Kidney epithelial cell (primary cell): Measurements from ENCODE around the gene ETFRF1. TPM values are rescaled to one million over a fixed set of nuclear protein-coding genes. Genes with fewer than 3 reads are reported as not detected.

Experiments used
- DNase-seq: peaks from one replicate; pipeline ENCODE4 v3.0.0-alpha.2; 2010; ENCODE audit warnings: low read depth
- H3K27me3 ChIP-seq: 2 replicates; pipeline ENCODE4 v1.6.0; 2011; ENCODE audit warnings: low read length; ENCODE audit not compliant: control insufficient read depth, insufficient read depth
- H3K36me3 ChIP-seq: 2 replicates; pipeline ENCODE4 v1.5.1; 2011; ENCODE audit warnings: low read length; ENCODE audit not compliant: control insufficient read depth, insufficient read depth
- H3K4me3 ChIP-seq: 2 replicates; pipeline ENCODE4 v1.5.1; 2011; ENCODE audit warnings: low read depth, mild to moderate bottlenecking, control low read depth, low read length
- total RNA-seq: library from RNA; depleted of rRNA; stranded (reverse); fragments of >200 nt; gene quantifications from 2 replicates; pipeline ENCODE4 v1.2.3, GENCODE V29; 2015
- TF ChIP-seq, protein P1 (sequence below): IDR thresholded peaks from 2 replicates; pipeline ENCODE4 v1.5.1; 2011; ENCODE audit warnings: mild to moderate bottlenecking, moderate library complexity, low read length, control low read depth, inconsistent platforms; ENCODE audit not compliant: insufficient read depth, poor library complexity, severe bottlenecking

ETFRF1 gene
- total RNA-seq, 1 donor from 2014 or later: 13.3 TPM

DNA sequence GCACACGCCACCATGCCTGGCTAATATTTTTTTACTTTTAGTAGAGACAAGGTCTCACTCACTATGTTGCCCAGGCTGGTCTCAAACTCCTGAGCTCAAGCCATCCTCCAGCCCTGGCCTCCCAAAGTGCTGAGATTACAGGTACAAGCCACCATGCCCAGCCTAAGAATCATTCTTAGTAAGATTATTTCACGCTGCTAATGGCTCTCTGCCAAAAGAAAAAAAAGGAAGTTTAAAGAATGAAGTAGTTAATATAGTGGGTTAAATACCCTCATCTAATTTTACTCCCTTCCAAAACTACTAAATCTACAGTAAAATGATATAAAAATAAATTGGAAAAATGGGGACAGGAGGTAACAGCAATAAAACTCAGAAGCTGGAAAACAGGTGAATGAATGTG, 2.6 kb downstream of the ETFRF1 start:
- no peak for DNase-seq
- Histone ChIP-seq H3K4me3 (no peak overlapping the region), H3K27me3 (no peaks in the 10 kb centered on the region), H3K36me3 (no peaks in the 10 kb centered on the region)
- TF ChIP-seq, protein P1, sequence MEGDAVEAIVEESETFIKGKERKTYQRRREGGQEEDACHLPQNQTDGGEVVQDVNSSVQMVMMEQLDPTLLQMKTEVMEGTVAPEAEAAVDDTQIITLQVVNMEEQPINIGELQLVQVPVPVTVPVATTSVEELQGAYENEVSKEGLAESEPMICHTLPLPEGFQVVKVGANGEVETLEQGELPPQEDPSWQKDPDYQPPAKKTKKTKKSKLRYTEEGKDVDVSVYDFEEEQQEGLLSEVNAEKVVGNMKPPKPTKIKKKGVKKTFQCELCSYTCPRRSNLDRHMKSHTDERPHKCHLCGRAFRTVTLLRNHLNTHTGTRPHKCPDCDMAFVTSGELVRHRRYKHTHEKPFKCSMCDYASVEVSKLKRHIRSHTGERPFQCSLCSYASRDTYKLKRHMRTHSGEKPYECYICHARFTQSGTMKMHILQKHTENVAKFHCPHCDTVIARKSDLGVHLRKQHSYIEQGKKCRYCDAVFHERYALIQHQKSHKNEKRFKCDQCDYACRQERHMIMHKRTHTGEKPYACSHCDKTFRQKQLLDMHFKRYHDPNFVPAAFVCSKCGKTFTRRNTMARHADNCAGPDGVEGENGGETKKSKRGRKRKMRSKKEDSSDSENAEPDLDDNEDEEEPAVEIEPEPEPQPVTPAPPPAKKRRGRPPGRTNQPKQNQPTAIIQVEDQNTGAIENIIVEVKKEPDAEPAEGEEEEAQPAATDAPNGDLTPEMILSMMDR: no peak

DNA sequence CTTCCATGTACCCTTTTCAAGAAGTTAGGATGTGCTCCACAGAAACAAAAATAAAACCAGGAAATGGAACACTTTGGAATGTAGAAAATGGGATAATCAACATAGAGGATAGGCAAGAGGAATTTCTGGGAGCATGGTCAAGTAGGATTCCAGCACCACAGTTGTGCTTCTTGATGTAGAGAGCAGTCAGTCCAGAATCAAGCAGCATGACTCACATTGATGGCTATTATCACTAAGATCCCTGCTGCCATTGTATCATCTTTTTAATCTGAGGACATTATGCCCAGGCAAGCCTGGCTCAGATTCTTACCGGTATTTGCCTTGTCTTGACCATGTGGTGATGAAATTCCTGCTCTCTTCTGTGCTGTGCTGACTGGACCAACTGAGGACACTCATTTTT, 5.7 kb downstream of the ETFRF1 start:
- Histone ChIP-seq H3K36me3 (no peaks in the 10 kb centered on the region), H3K27me3 (no peaks in the 10 kb centered on the region), H3K4me3 (no peak overlapping the region)
- TF ChIP-seq, protein P1: no peak
- DNase-seq: no peak

DNA sequence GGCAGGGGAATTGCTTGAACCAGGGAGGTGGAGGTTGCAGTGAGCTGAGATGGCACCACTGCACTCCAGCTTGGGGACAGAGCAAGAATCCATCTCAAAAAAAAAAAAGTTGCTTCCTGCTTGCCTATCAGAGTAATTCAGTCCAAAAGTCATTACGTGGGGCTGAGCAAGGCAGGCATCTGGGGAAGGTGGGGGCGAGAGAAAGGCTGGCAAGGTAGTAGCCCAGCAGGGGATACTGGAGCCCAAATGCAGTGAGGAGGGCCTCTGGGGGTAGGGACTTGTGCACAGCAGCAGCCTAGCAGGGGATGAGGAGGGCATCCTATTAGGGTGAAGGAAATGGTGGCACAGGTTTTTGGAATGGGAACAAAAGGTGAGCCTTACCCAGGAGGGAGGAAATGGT, 7.1 kb downstream of the ETFRF1 start:
- no peaks in the 10 kb centered on the region for H3K27me3 ChIP-seq
- H3K36me3 ChIP-seq: no peaks in the 10 kb centered on the region
- H3K4me3 ChIP-seq: no peak overlapping the region
- no peak for DNase-seq
- TF ChIP-seq, protein P1: no peak

DNA sequence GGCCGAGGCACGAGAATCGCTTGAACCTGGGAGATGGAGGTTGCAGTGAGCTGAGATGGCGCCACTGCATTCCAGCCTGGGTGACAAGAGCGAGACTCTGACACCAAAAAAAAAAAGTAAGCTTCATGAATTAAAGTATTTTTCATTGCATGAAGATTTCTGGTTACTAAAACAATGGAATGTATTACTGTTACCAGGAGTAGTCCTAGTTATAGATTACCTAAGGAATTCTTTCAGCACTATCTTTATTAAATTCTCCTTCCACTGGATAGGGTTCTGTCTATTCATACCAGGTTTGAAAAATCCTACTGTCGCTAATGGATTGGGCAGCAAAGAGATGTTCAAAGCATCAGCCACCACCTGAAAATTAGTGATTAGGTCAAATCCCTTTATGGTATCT, 12.4 kb downstream of the ETFRF1 start:
- H3K4me3 ChIP-seq: no peak overlapping the region
- TF ChIP-seq, protein P1: no peak
- DNase-seq: no peak
- H3K27me3 ChIP-seq: no peaks in the 10 kb centered on the region
- H3K36me3 ChIP-seq: no peaks in the 10 kb centered on the region

DNA sequence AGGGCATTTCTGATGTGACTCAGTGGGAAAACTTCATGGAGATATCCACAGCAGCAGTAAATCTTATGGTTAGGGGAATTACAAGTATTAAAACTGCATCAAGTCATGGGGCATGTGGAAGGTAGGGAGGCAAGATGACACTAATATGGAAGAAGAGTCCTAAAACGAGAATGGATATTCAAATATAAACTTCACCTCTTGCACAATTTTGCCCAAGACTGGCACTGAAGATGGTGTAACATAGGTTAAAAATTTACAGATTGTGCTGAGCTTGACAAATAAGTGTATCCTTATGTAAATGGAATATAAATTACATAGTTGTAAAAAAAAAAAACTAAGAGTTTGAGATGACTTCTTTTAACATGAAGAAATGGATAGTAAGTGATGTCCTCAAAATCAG, 12.8 kb downstream of the ETFRF1 start:
- Histone ChIP-seq H3K4me3 (no peak overlapping the region), H3K36me3 (no peaks in the 10 kb centered on the region), H3K27me3 (no peaks in the 10 kb centered on the region)
- TF ChIP-seq, protein P1: no peak
- no peak for DNase-seq

DNA sequence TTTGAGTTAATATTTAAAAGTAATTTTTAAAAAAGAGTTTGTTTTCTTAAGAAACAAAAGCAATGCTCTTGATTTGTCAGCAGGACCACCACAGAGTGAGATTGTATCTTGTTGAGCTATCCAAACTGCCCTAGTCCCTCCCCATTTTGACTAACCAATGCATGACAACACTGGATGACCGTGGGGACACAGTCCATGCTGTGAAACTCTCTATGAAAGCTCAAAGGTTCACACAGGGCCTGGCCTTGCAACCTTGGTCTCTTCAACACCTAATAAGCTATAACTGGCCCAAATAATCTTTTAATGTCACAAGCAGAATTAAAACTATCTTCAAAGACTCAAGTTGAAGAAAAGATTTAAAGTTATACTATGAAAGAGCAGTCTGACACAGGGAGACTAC, 13.5 kb downstream of the ETFRF1 start:
- TF ChIP-seq, protein P1: no peak
- no peaks in the 10 kb centered on the region for H3K36me3 ChIP-seq

More for the DNA sequence above, 13.5 kb downstream of the ETFRF1 start:
- no peak overlapping the region for H3K4me3 ChIP-seq
- no peak for DNase-seq
- H3K27me3 ChIP-seq: no peaks in the 10 kb centered on the region
